GM19239 (cell line): Measurements from ENCODE around the gene CD274.
A peak's percentile ranks its signal among the peaks of the same experiment; 100 is the strongest.
"Not testable (repeated sequence)": the region's sequence is repeated elsewhere in the genome, so short reads cannot be mapped to it uniquely, and the experiment has no call there.

Experiments used
- DNase-seq: peaks from one replicate; pipeline ENCODE4 v3.0.0; 2011; ENCODE audit warnings: low spot score; ENCODE audit not compliant: insufficient read length
- FAIRE-seq: peaks from 2 replicates; lab custom pipeline; 2011; peaks lifted over from hg19 to GRCh38; lab: Jason Lieb, UNC

CD274 gene

DNA sequence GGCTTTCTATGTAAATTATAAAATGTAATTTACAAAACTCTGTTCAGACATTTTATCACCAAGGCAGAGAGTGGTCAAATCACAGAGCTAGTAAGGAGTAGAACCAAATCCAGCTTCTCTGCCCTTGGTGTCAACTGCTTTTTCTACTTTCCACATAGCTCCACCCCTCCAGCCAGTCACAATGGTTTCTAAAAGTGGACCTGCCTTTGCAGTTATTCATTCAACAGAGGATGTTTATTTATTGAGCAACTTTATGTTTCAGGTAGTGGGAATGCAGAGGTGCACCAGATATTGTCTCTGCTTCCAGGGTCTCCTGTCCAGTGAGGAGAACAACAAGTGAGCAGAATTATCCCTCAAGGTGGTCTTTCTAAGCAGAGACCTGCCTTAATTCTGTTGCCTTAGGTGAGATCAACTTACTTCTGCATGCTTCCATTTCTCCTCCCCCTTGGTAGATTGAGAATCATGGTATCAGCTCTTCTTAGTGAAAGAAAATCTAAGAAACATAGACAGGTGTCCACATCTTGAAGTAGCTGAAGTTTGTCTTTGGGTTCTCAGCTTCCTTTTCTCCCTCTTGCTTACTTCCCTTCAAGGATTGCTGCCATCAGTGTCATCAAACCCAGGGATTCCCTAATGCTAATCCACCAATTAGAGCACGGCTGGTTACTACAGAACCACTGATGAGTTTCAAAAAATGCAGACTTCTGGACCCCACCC, 42.8 kb downstream of the CD274 start:
- DNase-seq (no peak), FAIRE-seq (peak; percentile 66)

DNA sequence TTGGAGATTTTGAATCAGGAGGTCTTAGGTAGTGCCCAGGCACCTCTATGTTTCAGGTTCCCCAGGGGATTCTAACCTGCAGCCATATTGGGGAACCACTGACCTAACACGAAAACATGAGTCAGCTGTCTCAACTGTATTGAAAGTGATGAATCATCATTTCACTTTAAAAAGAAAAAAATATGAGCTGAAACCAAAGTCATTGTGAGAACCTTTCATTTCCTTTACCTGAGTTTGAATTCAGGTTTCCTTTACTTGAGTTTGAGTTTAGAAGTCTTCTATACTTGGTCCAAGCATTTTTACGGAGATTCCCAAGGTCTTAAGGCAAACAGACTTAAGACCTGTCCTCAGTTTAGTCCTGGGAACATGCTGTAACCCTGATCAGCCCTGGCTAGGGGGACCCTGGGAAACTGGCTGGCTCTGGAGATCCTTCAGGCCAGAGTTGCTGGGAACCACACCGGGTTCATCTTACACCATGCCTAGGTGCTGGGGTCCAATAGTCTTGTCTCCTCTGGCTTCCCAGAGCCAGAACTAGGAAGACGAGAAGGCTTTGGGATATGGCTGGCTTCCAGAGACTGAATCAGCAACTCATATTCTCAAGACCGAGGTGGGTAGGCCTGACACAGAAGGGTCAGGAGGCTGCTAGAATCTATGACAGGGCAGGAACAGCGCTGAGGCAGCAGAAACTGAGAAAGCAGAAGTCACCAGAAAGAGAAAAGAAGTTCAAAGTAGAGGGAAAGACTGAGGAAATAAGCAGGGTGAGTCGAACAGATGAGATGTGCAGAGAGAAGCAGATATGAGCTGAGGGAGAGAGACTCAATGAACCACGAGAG, 43.6 kb downstream of the CD274 start:
- DNase-seq = no peak

DNA sequence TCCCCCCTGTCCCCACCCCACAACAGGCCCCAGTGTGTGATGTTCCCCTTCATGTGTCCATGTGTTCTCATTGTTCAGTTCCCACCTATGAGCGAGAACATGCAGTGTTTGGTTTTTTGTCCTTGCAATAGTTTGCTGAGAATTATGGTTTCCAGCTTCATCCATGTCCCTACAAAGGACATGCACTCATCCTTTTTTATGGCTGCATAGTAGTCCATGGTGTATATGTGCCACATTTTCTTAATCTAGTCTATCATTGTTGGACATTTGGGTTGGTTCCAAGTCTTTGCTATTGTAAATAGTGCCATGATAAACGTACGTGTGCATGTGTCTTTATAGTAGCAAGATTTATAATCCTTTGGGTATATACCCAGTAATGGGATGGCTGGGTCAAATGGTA, 44.4 kb downstream of the CD274 start:
- DNase-seq, FAIRE-seq: not testable (repeated sequence)

More for the DNA sequence above, 43.6 kb downstream of the CD274 start:
- peak; percentile 99 for FAIRE-seq

DNA sequence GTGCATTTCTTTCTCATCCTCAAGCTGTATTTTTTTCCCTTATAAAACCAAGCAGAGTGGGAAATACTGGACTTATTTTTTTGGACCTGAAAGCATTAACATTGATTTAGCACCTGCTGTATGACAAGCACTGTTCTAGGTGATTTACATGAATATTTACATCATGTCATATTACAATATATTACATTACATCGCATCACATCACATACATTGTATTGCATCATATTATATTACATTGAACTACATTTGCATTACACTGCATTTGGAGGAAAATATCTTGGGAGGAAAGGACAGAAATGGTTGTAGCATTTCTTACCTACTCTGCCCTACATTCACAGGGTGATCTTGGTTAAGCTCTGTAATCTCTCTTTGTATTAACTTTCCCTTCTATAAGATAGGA, 48.8 kb downstream of the CD274 start:
- DNase-seq = no peak
- no peak for FAIRE-seq

DNA sequence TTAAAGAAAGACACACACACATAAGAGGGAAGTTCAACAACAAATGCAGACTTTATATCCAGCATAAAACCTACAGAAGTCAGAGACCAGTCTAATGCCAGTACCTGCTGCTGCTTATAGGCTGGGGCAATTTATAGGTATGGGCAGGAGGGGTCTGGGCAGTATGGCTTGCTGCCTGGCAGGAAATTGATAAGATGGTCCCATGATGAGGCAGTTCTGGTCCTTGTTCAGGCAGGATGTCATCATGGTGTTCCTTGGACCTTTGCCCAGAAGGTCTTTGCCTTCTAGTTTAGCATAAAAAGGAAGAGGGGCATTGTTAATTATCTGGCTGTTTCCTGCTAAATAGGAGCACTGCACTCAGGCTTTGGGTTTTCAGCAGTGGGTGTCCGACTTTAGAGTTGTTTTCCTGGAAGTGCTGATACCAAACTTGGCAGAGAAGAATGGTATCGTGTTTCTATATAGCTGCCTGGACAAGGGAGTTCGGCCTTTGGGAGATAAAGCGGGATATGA, 49.6 kb downstream of the CD274 start:
- FAIRE-seq = no peak

DNA sequence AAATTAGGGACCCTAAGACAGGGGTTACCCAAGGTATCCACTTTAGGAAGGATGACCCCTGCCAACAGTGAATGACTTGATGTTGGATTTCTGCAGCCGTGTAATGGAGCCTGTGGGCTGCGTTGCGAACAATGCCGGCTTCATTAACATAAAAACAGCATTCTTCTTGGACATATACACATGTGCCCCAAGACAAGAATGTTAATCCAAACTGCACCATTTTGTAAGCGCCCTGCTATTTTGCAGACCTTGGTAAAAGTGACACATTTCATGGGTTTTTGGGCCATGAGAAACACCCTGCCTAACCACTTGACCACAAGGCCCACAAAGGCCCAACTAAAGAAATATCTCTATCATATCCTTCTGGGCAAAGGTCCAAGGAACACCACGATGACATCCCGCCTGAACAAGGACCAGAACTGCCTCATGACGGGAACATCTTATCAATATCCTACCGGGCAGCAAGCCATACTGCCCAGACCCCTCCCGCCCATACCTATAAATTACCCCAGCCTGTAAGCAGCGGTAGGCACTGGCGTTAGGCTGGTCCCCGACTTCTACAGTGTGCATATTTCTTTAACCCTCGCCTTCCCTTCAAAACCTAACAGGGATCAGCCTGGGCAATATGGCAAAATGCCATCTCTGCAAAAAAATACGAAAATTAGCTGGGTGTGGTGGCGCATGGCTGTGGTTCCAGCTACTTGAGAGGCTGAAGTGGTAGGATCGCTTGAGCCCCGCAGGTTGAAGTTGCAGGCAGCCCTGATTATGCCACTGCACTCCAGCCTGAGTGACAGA, 50.3 kb downstream of the CD274 start:
- FAIRE-seq (no peak), DNase-seq (no peak)

More for the DNA sequence above, 49.6 kb downstream of the CD274 start:
- no peak for DNase-seq

DNA sequence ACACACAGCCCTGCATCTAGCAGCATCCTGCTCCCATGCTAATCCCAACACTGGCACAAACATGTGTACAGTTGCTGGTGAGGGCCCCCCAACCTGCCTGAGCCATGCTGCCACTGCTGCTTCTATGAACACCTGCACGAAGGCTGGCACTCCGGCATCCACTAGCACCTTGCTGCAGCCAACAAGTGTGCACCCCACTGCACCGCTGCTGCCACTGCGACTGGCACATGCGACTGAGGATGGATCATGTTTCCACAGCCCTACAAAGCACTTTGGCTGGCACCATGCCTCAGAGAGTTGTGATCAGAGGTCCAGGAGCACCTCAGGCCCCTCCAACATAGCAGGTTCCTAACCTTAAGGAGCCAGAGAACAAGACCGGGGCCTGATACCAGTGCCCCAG, 52.2 kb downstream of the CD274 start:
- no peak for FAIRE-seq
- no peak for DNase-seq

DNA sequence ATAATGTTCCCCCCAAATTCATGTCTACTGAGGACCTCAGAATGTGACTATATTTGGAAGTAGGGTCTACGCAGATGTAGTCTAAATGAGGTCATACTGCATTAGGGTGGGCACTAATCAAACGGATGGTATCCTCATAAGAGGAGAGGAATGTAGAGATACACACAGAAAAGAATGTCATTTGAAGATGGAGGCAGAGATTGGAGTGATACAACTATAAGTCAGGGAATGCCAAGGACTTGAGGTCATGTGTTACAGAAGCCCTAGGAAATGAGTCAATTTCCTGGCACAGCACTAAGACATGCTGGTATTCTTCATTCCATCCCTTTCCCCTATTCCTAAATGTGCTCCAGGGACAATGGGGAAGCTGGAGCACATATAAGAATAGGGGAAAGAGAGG, 59.2 kb downstream of the CD274 start:
- peak; percentile 80 for FAIRE-seq
- DNase-seq = no peak

DNA sequence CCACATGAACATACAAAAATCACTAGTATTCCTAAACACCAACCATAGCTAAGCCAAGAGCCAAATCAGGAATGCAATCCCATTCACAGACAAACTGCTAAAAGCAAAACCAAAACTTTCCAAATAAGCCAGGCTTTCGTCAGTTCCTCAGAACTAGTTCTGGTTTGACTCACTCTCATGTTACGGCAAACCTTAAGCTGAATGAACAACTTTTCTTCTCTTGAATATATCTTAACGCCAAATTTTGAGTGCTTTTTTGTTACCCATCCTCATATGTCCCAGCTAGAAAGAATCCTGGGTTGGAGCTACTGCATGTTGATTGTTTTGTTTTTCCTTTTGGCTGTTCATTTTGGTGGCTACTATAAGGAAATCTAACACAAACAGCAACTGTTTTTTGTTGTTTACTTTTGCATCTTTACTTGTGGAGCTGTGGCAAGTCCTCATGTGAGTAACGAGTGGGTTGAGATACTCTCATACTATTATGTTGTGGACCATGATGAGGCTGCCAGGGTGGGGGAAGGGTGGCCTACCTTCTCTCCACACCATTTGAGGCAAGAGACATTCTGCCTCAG, 60.1 kb downstream of the CD274 start, which contains the start of gene PDCD1LG2:
TSS of gene PDCD1LG2 (plus strand) at position 172 of the 572 bp plus-strand sequence. CDS start 12,016 bp downstream, outside the sequence.
- FAIRE-seq (peak; percentile 95), DNase-seq (no peak)

DNA sequence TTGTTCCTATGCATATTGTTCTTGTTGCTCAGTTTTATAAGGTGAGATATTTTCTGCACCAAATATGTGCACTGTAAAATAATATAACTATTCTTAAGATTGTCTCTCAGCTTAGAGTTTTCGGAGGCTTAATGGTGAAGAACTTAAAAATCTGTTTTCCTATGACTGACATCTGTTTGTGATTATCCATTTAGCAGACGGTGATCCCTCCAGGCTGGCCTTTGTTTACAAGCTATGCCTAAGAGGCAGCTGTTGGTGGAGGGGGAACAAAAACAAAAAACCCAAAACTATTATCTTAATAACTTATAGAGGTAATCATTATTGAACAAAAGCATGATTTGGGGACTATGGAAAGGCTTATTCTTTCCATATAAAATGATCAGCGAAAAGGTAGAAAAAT, 60.6 kb downstream of the CD274 start:
- peak; percentile 44 for FAIRE-seq
- DNase-seq = no peak

DNA sequence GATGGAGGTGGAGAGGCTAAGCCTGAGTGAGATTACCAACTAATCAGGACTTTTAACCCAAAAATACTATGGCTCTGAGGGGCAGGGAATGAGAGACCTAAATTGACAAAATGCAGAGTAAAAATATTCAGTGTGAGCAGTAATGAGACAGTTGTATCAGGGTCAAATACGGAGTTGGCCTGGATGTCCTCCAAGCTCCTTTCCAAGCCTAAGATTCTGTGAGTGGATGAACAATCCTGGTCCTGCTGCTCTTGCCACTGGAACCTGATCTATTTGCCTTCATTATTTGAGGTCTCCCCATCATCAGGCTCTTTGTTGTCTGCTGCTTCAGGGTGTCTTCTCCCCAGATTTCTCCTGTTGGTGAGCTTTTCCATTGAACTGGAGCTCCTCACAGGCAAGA, 61.1 kb downstream of the CD274 start:
- FAIRE-seq (peak; percentile 77), DNase-seq (no peak)

DNA sequence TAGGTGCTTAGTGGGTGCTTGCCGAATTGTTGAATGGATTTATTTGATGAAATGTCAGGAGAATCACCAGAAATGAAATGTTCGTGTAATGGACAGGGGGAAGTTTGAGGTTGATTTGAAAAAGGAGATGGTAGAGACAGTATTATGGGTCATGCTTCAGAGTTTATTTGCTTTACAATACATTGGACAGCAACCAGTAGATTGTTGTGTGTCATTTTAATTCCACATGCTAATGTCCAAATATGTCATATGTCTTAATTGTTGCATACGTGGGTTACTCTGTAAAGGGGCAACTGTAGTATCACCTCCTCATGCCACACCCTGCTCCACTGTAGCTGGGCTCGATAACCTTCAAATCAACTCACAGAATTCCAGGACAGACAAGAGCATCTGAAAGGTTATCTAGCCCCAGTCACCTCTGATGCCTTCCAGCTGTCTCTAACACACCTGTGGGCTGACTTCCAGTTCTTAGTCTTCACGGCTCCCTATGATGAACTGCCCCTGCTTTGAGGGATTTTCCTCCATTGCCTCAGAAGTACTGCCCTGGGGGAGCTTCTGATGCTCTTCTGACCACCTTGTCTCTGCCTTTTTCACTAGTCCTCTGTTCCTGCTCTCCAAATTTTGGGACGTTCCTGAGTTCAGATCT, 61.7 kb downstream of the CD274 start:
- FAIRE-seq = peak; percentile 8
- no peak for DNase-seq

DNA sequence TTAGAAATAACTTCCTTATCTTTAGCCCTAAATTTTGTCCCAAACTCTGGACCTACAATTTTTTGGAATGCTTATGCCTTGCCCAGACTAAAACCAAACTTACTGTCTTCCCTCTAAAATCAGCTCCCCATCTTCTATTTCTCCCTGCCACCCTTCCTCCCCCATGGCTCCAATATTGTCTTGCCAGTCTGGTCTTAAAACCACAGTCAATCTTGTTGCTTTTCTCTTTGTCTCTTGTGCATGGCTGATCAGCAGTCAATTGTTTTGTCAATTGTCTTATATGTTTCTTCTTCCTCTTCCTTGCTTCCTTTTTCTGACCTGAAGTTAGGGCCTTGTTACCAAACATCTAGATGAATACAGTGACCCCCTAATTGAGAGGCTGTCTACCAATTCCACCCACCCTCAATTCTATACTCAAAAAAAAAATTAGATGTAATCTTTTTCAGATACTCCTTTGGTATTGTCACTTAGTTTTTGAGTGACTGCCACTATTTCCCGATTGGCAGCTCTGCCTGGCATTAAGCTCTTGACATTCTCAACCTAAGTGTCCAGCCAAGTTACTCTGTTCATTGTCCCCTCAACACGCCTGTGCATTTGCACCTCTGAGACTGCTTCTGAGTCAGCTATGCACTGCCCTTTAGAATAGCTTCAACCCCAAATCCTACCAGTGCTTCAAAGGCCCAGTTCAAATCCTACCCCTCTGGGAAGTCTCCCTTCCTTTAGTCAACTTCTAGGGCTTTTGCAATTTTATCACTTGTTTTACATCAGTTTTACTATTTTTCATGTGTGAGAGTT, 62.5 kb downstream of the CD274 start:
- DNase-seq (no peak), FAIRE-seq (peak; percentile 33)

DNA sequence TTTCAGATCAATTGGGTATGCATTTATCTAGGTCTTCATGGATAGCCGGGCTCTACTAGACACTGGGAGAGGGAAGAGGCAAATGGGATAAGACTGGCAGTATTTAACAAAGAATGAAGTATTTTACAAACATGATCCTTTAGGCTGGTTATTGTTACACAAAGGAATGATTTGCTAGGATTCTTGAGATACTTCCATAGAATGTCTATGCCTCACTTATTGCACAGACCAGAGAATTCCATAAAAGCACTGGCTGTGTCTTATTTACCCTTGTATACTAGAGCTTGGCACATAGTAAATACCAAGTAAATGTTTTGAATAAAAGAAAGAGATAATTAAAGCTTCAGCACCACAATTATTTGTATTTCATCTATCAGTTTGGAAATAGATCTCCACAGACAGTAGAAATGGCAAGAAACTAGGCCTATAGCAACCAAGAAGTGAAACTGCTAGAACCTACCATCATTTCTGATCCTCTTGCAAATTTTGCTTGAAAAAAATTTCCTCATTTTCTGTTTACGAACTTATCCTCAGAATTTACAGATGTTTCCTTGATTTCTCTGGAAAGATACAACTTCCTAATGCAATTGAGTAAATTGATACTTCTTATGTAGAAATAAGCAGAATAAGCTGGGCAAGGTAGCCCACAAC, 63.7 kb downstream of the CD274 start:
- DNase-seq (no peak), FAIRE-seq (peak; percentile 68)

DNA sequence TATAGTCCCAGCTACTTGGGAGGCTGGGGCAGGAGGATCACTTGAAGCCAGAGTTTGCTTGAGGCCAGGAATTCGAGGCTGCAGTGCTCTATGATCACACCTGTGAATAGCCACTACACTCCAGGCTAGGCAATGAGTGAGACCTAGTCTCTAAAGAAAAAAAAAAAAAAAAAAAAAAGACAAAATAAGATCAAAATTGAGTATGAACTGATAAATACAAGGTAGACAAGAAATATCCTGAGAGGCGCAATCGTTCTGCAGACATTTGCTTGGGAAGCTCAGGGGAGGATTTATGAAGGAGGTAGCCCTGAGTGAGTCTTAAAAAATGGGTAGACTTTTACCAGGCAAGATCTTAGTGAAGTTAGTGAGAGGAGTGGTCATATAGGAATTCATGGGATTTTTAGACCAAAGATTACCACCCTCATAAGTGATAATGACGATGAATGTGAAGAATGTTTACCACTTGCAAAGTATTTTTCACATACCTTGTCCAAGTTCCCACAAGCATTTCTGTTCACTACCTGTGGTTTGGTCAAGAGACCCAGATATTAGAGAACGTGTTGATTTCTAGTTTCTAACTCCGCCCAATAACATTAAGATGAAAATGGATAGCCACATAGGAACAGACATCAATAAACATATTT, 64.4 kb downstream of the CD274 start:
- FAIRE-seq = peak; percentile 8
- no peak for DNase-seq

DNA sequence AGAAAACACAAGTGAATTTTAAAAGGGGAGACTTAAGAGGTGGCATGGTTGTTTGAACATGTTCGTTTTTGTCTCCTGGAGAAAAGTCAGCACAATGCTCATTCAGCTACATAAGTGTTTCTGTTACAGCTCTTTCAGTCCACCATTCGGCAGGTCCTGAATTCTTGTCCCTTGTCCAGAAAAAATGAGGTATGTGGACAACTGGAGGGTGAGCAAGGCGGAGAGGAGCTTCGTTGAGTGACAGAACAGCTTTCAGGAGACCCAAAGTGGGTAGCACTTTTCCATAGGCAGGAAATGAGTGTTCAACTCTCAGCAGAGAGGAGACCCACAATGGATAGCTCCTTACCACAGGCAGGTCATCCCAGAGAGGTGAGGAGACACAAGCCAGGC, 64.9 kb downstream of the CD274 start:
- FAIRE-seq (peak; percentile 44), DNase-seq (no peak)

DNA sequence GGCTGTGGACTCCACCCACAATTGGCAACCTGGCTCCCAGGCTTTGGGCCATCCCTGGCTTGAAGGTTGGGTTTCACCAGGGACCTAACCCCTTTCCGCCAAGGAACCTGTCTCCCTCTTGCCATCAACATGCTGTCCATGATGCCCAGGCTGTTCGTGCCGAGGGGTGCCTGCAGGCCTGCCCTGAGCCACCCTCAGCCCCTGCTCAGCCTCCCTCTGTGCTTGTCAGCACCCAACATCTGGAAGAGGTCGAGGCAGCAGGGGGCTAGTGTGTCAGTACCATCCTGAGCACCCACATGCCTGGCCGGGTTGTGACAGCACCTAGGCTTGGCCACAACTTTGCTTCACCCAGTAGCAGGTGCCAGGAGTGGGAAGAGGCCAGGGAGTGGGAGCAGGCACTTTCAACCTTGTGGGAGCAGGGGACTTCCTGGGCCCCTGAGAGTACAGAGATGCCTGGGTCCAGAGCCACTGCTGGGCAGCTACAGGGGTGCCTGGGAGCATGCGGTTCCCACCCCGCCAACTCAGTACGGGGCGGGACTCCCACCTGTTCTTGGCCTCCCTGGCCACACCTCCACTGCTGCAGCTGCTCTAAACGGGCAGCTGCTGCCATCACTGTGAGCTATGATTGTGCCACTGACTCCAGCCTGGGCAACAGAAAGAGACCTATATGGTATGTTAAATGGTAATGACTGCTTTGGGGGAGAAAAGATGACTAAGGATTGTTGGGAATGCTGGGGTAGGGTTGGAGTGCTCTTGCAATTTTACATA, 66.3 kb downstream of the CD274 start:
- DNase-seq = no peak
- FAIRE-seq = no peak
